ENCODE measurements around the gene LIF.
"Not testable (repeated sequence)": the region's sequence is repeated elsewhere in the genome, so short reads cannot be mapped to it uniquely, and the experiment has no call there.

LIF gene

GRCh38 chr22:30209642-30210041, 36.9 kb downstream of the LIF start:
- DNase-seq (ENCODE audit: low read depth, low spot score), result no peak

GRCh38 chr22:30208631-30209603, 37.6 kb downstream of the LIF start:
- DNase-seq (ENCODE audit: low read depth, low spot score), result peak; percentile 77

GRCh38 chr22:30206944-30207343, 39.6 kb downstream of the LIF start:
- DNase-seq (ENCODE audit: low read depth, low spot score), result peak; percentile 97

DNA sequence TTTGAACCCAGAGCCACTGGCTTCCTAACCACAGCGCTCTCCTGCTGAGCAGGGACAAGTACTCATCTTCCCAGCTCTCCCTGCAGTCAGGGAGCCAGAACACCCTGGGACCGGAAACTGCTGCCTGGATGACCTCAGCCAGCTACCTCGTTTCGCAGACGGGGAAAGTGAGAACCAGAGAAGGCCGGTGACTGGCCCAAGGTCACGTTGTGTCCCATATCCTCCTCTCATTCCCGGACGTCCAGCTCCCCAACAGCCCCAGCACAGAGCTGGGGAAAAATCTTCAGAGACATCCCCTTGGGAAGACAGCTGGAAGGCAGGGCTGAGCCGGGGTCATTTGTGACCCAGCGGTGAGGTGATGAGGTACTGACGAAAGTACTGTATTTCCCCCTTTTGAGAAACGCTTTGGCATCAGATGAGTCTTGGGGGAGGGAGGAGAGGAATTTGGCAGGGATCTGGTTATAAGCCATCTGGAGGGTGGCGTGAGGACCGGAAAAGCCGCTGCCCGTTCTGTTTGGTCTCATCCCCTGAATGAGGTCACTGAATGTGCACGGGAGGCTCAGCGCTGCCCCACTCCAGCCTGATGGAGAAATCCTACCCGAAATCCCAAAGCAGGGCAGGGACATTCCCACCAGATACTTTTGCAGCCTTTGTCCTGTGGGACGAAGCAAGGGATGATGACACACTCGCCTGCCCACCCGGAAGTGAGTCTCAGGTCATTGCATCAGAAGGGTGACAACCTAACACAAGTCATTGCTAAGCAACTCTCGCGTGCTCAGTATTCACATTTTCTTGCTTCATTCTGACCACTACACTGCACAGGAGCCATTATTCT, 41.1 kb downstream of the LIF start:
- DNase-seq (ENCODE audit: low read depth, low spot score), result peak; percentile 90

GRCh38 chr22:30204742-30205111, 41.8 kb downstream of the LIF start:
- peak; percentile 65 for DNase-seq (ENCODE audit: low read depth, low spot score)

GRCh38 chr22:30204015-30204741, 42.4 kb downstream of the LIF start:
- no peak for DNase-seq (ENCODE audit: low read depth, low spot score)

DNA sequence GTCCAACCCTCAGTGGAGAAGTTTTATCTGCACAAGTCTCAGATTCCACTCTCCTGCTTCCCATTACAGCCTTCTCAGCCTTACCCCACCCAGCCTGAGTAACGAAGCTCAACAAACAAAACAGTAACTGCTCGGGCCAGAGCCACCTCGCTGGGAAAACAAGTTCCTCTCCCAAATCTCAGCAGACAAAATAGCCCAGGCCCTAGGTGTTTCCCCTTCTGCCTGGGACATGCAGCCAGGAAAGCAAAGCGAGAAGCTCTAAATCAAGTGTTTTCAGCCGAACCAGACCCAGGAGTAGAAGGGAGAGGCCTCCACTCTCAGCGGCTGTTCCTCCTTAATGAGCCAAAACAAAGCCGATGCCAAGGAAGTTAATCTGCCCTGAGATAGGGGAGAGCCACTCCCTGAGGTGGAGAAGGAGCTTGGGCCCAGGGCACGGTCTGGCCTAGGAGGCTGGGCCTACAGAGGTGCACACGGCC, 44.0 kb downstream of the LIF start:
- peak; percentile 67 for DNase-seq (ENCODE audit: low read depth, low spot score)

DNA sequence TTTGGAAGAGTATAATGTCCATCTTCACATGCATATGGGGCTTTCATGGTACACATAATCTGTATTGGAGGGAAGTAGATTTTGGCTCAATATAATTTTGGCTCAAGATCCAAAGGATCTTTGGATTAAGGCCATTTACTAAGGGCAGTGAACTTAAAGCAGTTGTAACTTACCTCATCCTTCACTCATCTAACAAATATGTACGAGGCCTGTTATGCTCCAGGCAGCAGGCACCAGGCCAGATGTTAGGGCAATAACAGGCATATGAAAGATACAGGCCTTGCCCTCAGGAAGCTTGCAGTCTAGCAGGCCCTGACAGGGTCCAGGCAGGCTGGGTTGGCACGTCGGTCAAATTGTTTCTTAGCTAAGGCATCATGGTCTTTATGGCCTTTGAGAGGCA, 44.6 kb downstream of the LIF start:
- no peak for DNase-seq (ENCODE audit: low read depth, low spot score)

DNA sequence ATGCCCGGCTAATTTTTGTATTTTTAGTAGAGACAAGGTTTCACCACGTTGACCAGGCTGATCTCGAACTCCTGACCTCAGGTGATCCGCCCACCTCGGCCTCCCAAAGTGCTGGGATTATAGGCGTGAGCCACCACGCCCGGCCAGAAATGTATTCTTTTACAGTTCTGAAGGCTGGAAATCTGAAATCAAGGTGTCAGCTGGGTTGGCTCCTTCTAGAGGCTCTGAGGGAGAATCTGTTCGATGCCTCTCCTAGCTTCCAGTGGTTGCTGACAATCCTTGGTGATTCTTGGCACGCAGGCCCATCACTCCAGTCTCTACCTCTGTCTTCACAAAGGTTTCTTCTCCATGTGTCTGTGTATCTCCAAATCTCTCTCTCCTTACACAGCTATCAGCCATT, 45.7 kb downstream of the LIF start:
- not testable (repeated sequence) for DNase-seq (ENCODE audit: low read depth, low spot score)

GRCh38 chr22:30198921-30199320, 47.6 kb downstream of the LIF start:
- no peak for DNase-seq (ENCODE audit: low read depth, low spot score)

DNA sequence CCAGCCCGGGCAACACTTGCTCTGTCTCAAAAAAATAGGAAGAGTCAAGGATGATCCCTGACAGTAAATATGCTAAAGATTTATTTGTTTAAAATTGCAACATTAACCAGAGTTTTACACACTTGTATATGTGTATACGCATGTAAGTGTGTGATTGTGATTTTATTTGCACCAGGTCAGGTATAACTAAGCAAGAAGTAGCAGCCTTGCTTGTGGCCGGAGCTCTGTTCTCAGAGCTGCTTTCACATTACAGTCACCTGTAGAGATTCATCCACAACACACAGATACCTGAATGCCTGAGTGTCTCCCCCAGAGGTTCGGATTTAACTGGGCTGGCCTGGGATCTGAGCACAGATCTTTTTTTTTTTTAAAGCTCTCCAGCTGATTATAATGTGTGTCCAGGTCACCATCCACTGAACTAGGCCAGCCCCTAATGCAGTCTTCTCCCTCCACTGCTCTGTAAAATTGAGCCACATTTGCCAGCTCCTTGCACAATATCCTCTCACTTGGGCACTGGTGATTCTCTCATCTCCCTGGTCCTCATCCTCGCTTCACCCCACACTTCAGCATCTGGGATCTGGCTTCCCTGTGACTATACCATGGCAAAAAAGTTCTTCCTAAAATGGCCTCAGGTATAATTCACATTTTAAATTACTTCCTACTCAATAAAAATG, 48.3 kb downstream of the LIF start:
- DNase-seq (ENCODE audit: low read depth, low spot score), result no peak

GRCh38 chr22:30197389-30197788, 49.2 kb downstream of the LIF start:
- DNase-seq (ENCODE audit: low read depth, low spot score), result no peak

DNA sequence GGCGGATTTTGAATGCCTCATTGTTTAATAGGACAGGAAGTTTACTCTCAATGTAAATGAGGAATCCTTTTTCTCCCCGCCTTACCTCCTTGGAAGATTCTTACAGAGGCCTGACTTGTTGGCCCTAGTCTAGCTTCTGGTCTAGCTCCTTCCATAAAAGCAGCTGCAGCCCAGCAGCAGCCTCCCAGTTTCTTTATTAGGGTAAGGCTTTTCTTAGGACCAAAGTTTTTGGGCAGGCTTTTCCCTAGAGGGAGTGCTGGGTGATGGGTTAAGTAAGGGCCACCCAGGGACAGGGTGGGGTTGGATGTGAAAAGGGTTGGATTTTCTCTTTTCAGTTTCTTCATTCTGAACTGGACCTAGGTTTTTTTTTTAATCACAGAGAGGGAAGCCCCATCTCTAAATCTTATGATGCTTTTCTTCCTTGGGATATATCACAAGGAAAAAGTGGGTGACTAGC, 49.7 kb downstream of the LIF start:
- no peak for DNase-seq (ENCODE audit: low read depth, low spot score)

DNA sequence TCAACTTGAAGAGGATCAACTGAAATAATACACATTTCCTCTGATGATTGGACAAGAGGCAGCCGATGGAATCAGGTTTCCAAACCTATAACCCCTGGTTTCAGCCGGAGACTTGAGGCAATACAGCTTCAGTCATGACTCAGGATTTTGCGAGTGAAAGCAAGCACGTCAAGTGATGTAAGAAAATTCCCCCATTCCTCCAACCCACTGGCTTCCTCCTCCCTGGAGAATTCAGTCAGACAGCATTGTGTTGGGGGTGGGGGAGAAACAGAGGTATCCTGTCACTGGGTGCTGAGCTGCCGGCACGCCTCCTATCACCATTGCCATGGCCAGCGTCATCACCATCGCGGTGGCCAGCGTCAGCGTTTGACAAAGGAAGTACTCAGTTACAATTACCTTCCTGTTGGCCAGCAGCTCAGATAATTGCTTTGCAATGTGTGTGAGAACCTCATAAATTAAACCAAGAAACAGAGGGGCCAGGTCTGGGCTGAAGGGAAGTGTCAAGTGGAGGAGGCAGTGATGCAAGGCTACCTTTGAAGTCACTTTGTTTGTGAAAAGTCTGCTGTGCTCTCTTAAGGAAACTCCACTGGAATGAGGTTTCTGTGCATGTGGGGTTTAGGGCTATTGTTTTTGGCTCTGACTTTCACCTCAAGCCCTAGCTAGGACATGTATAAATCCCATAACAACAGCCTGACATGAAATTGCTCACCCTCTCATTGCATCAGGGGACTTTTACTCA, 50.2 kb downstream of the LIF start:
- peak; percentile 99 for DNase-seq (ENCODE audit: low read depth, low spot score)

- no peak for DNase-seq (ENCODE audit: low read depth, low spot score)
Measured at GRCh38 chr22:30195245-30196140, 51.1 kb downstream of the LIF start.

DNA sequence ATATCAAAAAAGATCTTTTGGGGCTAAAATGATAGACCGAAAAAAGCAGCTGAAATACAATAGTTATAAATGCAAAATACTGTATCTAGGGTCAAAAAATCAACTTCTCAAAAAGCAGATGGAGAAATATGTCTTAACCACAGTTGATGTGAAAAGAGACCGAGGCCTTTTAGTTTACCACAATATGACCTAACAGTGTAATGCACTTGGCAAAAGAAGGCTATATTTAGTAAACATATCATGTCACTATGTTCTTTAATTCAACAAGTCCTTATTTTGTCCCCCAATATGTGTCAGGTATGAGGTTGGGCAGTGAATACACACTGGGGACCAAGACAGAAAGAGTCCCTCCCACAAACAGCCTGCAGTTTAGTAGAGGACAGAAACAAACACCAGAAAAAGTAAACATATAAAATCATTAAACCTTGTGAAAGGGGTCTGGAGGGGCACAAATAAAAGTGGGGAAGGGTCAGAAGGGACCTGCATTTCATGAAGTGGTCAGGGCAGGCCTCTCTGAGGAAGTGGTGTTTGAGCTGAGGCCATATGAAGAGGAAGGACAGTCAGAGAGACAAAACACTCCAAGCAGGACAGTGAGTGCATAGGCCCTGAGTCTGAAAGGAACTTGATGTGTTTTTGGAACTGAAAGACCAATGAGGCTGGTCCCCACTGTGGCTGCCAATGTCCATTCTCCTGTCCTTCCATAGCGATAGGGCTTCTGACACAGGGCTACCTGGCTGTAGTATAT, 53.4 kb downstream of the LIF start:
- no peak for DNase-seq (ENCODE audit: low read depth, low spot score)

DNA sequence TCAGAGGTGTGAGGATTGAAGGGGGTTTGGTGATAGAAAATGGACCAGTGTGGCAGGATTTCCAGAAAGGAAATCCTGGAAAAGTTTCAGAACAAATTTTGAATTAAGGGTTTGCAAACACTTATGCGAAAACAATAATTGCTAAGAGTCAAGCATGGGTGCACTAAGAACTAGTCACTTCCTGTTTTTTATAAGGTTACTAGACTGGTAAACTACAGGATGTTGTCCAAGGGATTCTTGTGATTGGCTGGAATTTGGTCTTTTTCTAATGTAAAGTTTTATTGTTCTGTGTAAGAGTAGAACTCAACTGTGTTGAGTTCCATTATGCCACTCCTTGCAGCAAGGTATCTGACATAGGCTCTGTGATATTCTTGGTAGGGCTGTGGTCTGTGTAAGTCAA, 54.1 kb downstream of the LIF start:
- DNase-seq (ENCODE audit: low read depth, low spot score), result no peak

DNA sequence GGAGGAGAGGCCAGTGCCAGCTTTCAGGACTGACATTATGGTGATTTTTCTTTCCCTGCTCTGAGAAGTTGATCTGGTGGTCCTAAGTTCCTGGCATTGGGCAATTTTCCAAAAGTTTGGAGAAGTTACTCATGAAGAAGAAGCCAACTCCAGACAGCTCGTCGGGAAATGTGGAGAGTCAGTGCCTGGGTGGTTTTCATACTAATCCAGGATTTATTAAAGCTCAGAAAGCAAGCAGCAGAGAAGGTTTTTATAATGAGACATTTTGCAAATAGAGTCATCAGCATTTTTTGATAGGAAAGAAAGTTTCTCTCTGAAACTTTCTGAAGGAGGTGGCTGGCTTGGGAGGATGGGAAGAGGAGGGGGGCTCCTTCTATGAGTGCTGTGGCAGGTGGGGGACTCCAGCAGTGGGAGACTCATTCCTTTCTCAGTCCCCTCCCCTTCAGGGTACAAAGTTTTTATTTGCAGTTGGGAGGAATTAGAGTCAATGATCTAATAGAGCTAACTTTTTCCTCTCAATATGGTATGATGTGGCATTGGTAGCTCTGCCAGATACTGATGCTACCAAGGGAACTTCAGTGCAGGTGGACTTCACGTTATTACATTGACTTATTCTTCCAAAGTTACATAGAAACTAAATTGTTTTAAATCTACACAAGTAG, 55.4 kb downstream of the LIF start:
- no peak for DNase-seq (ENCODE audit: low read depth, low spot score)
